H9 (cell line): ENCODE measurements around the gene MICAL2. TPM values are rescaled to one million over a fixed set of nuclear protein-coding genes. Genes with fewer than 3 reads are reported as not detected.
A peak's percentile ranks its signal among the peaks of the same experiment; 100 is the strongest.

Experiments
- DNase-seq: peaks from one replicate; pipeline ENCODE4 v3.0.0-alpha.2; 2017
- H2AFZ ChIP-seq: one replicate; pipeline ENCODE4 v1.6.1; 2013; ENCODE audit warnings: mild to moderate bottlenecking, low read length, control low read depth, moderate library complexity
- H2AK5ac ChIP-seq: 2 replicates; pipeline ENCODE4 v1.6.1; 2013; ENCODE audit warnings: low read length, control low read depth, mixed read lengths; ENCODE audit not compliant: insufficient read length
- H2BK120ac ChIP-seq: one replicate; pipeline ENCODE4 v1.6.1; 2013; ENCODE audit warnings: low read depth, mild to moderate bottlenecking, low read length, control low read depth, inconsistent platforms; ENCODE audit not compliant: poor library complexity, severe bottlenecking
- H2BK12ac ChIP-seq: 2 replicates; pipeline ENCODE4 v1.6.1; 2013; ENCODE audit warnings: low read length, control low read depth, mixed read lengths, low read depth; ENCODE audit not compliant: insufficient read length
- H2BK15ac ChIP-seq: 2 replicates; pipeline ENCODE4 v1.6.1; 2013; ENCODE audit warnings: low read depth, low read length, control low read depth
- H2BK20ac ChIP-seq: one replicate; pipeline ENCODE4 v1.6.1; 2013; ENCODE audit warnings: low read depth, mild to moderate bottlenecking, low read length, control low read depth, inconsistent platforms; ENCODE audit not compliant: poor library complexity, severe bottlenecking
- H2BK5ac ChIP-seq: 2 replicates; pipeline ENCODE4 v1.6.1; 2013; ENCODE audit warnings: low read length, control low read depth, mixed read lengths; ENCODE audit not compliant: insufficient read length
- H3K14ac ChIP-seq: 2 replicates; pipeline ENCODE4 v1.6.1; 2013; ENCODE audit warnings: low read length, control low read depth; ENCODE audit not compliant: insufficient read depth
- H3K18ac ChIP-seq: 2 replicates; pipeline ENCODE4 v1.6.1; 2013; ENCODE audit warnings: low read depth, mild to moderate bottlenecking, mixed read lengths, low read length, control low read depth; ENCODE audit not compliant: insufficient read length
- H3K23ac ChIP-seq: 2 replicates; pipeline ENCODE4 v1.6.1; 2013; ENCODE audit warnings: low read length, control low read depth, mixed read lengths, low read depth; ENCODE audit not compliant: insufficient read length
- H3K23me2 ChIP-seq: 2 replicates; pipeline ENCODE4 v1.6.1; 2013; ENCODE audit warnings: low read depth, mild to moderate bottlenecking, mixed read lengths, low read length, control low read depth; ENCODE audit not compliant: insufficient read length, poor library complexity, severe bottlenecking
- H3K27ac ChIP-seq: 2 replicates; pipeline ENCODE4 v1.5.1; 2013; ENCODE audit warnings: low read length, control low read depth, mixed read lengths, low read depth; ENCODE audit not compliant: insufficient read length
- H3K27me3 ChIP-seq: 2 replicates; pipeline ENCODE4 v1.6.1; 2013; ENCODE audit warnings: low read length, control low read depth, inconsistent platforms; ENCODE audit not compliant: insufficient read depth
- H3K4ac ChIP-seq: 2 replicates; pipeline ENCODE4 v1.6.1; 2013; ENCODE audit warnings: low read depth, mild to moderate bottlenecking, control low read depth, inconsistent platforms, low read length, moderate library complexity
- H3K4me1 ChIP-seq: 2 replicates; pipeline ENCODE4 v1.6.1; 2013; ENCODE audit warnings: low read length, control low read depth, inconsistent platforms; ENCODE audit not compliant: insufficient read depth
- H3K4me2 ChIP-seq: 2 replicates; pipeline ENCODE4 v1.6.1; 2013; ENCODE audit warnings: low read length, control low read depth, mixed read lengths; ENCODE audit not compliant: insufficient read length, insufficient read depth
- H3K56ac ChIP-seq: 2 replicates; pipeline ENCODE4 v1.6.1; 2013; ENCODE audit warnings: low read depth, mild to moderate bottlenecking, mixed read lengths, low read length, control low read depth; ENCODE audit not compliant: insufficient read length
- H3K79me1 ChIP-seq: 2 replicates; pipeline ENCODE4 v1.6.1; 2013; ENCODE audit warnings: low read depth, mild to moderate bottlenecking, moderate library complexity, low read length, control low read depth, inconsistent platforms; ENCODE audit not compliant: insufficient read depth, poor library complexity, severe bottlenecking
- H3K79me2 ChIP-seq: 2 replicates; pipeline ENCODE4 v1.6.1; 2013; ENCODE audit warnings: low read length, control low read depth, inconsistent platforms; ENCODE audit not compliant: insufficient read depth
- H3K9ac ChIP-seq: 2 replicates; pipeline ENCODE4 v1.6.1; 2013; ENCODE audit warnings: low read length, control low read depth, mixed read lengths; ENCODE audit not compliant: insufficient read length; ENCODE audit errors: extremely low read depth
- H3K9me3 ChIP-seq: one replicate; pipeline ENCODE4 v1.6.1; 2013; ENCODE audit warnings: low read depth, low read length, inconsistent platforms; ENCODE audit not compliant: control insufficient read depth
- H3T11ph ChIP-seq: one replicate; pipeline ENCODE4 v1.6.1; 2013; ENCODE audit warnings: mild to moderate bottlenecking, low read length, control low read depth, inconsistent platforms
- H4K20me1 ChIP-seq: one replicate; pipeline ENCODE4 v1.6.1; 2013; ENCODE audit not compliant: control insufficient read depth, insufficient read length, insufficient read depth
- H4K5ac ChIP-seq: 2 replicates; pipeline ENCODE4 v1.6.1; 2013; ENCODE audit warnings: low read depth, mild to moderate bottlenecking, mixed read lengths, low read length, control low read depth; ENCODE audit not compliant: insufficient read length
- H4K8ac ChIP-seq: replicated peaks from 2 replicates; pipeline ENCODE4 v1.6.1; 2013; ENCODE audit warnings: low read length, control low read depth, mixed read lengths, low read depth; ENCODE audit not compliant: insufficient read length
- H4K91ac ChIP-seq: 2 replicates; pipeline ENCODE4 v1.6.1; 2013; ENCODE audit warnings: low read depth, mild to moderate bottlenecking, moderate library complexity, mixed read lengths, low read length, control low read depth; ENCODE audit not compliant: insufficient read length
- H3K27ac Mint-ChIP-seq, 3 experiments: 2 replicates in 2 of 3; 3 replicates in 1 of 3; pipeline ENCODE4 v1.8.0; 2020 to 2021; ENCODE audit warnings: mixed read lengths in 3 of 3, mild to moderate bottlenecking in 1 of 3, moderate library complexity in 1 of 3
- H3K27me3 Mint-ChIP-seq: 2 replicates; pipeline ENCODE4 v1.8.0; 2021; ENCODE audit warnings: low read depth, mild to moderate bottlenecking, moderate library complexity, mixed read lengths
- H3K36me3 Mint-ChIP-seq, 3 experiments: 2 replicates in 2 of 3; 3 replicates in 1 of 3; pipeline ENCODE4 v1.8.0; 2020 to 2021; ENCODE audit warnings: low read depth in 3 of 3, mixed read lengths in 3 of 3; ENCODE audit not compliant: insufficient read depth in 1 of 3
- H3K4me1 Mint-ChIP-seq, 2 experiments: 2 replicates each; pipeline ENCODE4 v1.8.0; 2020; ENCODE audit warnings: mixed read lengths in 2 of 2
- H3K4me3 Mint-ChIP-seq, 2 experiments: 2 replicates in 1 of 2; 3 replicates in 1 of 2; pipeline ENCODE4 v1.8.0; 2020 to 2021; ENCODE audit warnings: mild to moderate bottlenecking in 2 of 2, mixed read lengths in 2 of 2, moderate library complexity in 1 of 2
- H3K9me3 Mint-ChIP-seq, 2 experiments: 2 replicates in 1 of 2; 3 replicates in 1 of 2; pipeline ENCODE4 v1.8.0; 2020; ENCODE audit warnings: mild to moderate bottlenecking in 2 of 2, mixed read lengths in 2 of 2, moderate library complexity in 1 of 2
- CTCF ChIP-seq: fragments of 200-600 bp; sonication (generic); conservative IDR thresholded peaks from 3 replicates; pipeline ENCODE4 v1.8.0; 2021; ENCODE audit warnings: antibody characterized with exemption, mild to moderate bottlenecking
- WGBS: extraction: QIAGEN DNeasy Blood & Tissue Kit; methylation state at CpG from one replicate; pipeline ENCODE4 v1.1.7; 2013; ENCODE audit warnings: missing lambda C conversion rate, low lambda C conversion rate, mixed read lengths; ENCODE audit not compliant: insufficient read length; ENCODE audit errors: extremely low coverage; 5-methylcytosine and 5-hydroxymethylcytosine counted together
- total RNA-seq: library from RNA; stranded (reverse); gene quantifications from 2 replicates; pipeline ENCODE4 v1.2.1, GENCODE V29; 2021

The MICAL2 gene
- total RNA-seq, 1 experiment from 2014 or later = 4.7 TPM

- no peak overlapping the region for H2BK12ac ChIP-seq
- H3K79me2 ChIP-seq = no peaks in the 10 kb centered on the region
- peak; percentile 14; the same call in 1 of the 3 replicates for TF ChIP-seq CTCF
- no peak overlapping the region for H2BK120ac ChIP-seq
- H3K27me3 Mint-ChIP-seq = peaks cover 21% of the 10 kb centered on the region
- H4K20me1 ChIP-seq = no peaks in the 10 kb centered on the region
- no peak overlapping the region for H3T11ph ChIP-seq
- no peak overlapping the region for H3K23ac ChIP-seq
- no peaks in the 10 kb centered on the region; the same call in 1 of the 2 replicates for H3K27me3 ChIP-seq
- H3K18ac ChIP-seq = no peak overlapping the region
- no peak overlapping the region for H4K8ac ChIP-seq
- no peak overlapping the region for H4K5ac ChIP-seq
- H3K4me2 ChIP-seq = no peak overlapping the region
- H3K9ac ChIP-seq = no peak overlapping the region
- H3K27ac Mint-ChIP-seq = no peak overlapping the region
- H2AK5ac ChIP-seq = no peak overlapping the region
- no peak overlapping the region for H2BK20ac ChIP-seq
- no peaks in the 10 kb centered on the region for H3K9me3 ChIP-seq
- WGBS = no CpG with 5 or more reads among the region's 4 CpGs
- H3K9me3 Mint-ChIP-seq = no peaks in the 10 kb centered on the region
- H3K56ac ChIP-seq = no peak overlapping the region
- no peak overlapping the region for H3K4ac ChIP-seq
- no peaks in the 10 kb centered on the region for H3K36me3 Mint-ChIP-seq
- peaks cover 6 to 7% of the 10 kb centered on the region in 2 experiments for H3K4me1 Mint-ChIP-seq
- no peak overlapping the region for H3K27ac ChIP-seq
- H2BK5ac ChIP-seq = no peak overlapping the region
- peaks cover 4% of the 10 kb centered on the region; the same call in 1 of the 2 replicates for H3K4me1 ChIP-seq
- no peaks in the 10 kb centered on the region for H3K23me2 ChIP-seq
- H2AFZ ChIP-seq = no peak overlapping the region
- no peak overlapping the region for H3K4me3 Mint-ChIP-seq
- no peak overlapping the region for H4K91ac ChIP-seq
- H2BK15ac ChIP-seq = no peak overlapping the region
- no peak overlapping the region for H3K14ac ChIP-seq
- H3K79me1 ChIP-seq = no peaks in the 10 kb centered on the region
- DNase-seq = no peak
Observed at GRCh38 chr11:12127206-12127898, 17.0 kb downstream of the MICAL2 start.
